NB4 (cell line): ENCODE data around the gene CDON.

Source experiments
- CTCF ChIP-seq: IDR thresholded peaks from one replicate; pipeline ENCODE4 v1.5.1; 2012; ENCODE audit warnings: low read depth, low read length
- MAX ChIP-seq: IDR thresholded peaks from 2 replicates; pipeline ENCODE4 v1.6.1; 2011; ENCODE audit warnings: low read depth, low read length
- MYC ChIP-seq: IDR thresholded peaks from 2 replicates; pipeline ENCODE4 v1.6.1; 2011; ENCODE audit warnings: low read depth, low read length
- POLR2A ChIP-seq: IDR thresholded peaks from 2 replicates; pipeline ENCODE4 v1.6.1; 2011; ENCODE audit warnings: mild to moderate bottlenecking; ENCODE audit not compliant: insufficient read length; ENCODE audit errors: extremely low read depth

- TF ChIP-seq CTCF: no peak
- no peak for TF ChIP-seq POLR2A
- TF ChIP-seq MAX: no peak
- TF ChIP-seq MYC: no peak
These were observed 16.0 kb downstream of the CDON start for GRCh38 chr11:126046570-126047195.
